Tibial nerve (tissue), 4 donors: ENCODE measurements around the gene RRAGD. TPM values are rescaled to one million over a fixed set of nuclear protein-coding genes. Genes with fewer than 3 reads are reported as not detected.

ENCODE experiments used
- DNase-seq, 2 donors: peaks; one replicate each; pipeline ENCODE4 v3.0.0-alpha.2; 2019; ENCODE audit warnings: low spot score in 2 of 2
- H3K27ac ChIP-seq, 4 donors: fragments of 200-600 bp; sonication (generic) in 3 of 4; one replicate each; pipeline ENCODE4 v1.5.1; 2017 to 2019; ENCODE audit warnings: mild to moderate bottlenecking in 1 of 4
- H3K27me3 ChIP-seq, 2 donors: fragments of 200-600 bp; sonication (generic) in 1 of 2; one replicate each; pipeline versions ENCODE4 v1.5.1 to v1.6.0; 2017 to 2019
- H3K36me3 ChIP-seq, 3 donors: fragments of 200-600 bp; sonication (generic); one replicate each; pipeline ENCODE4 v1.5.1; 2018 to 2019
- H3K4me1 ChIP-seq, 4 donors: fragments of 200-600 bp; sonication (generic) in 3 of 4; one replicate each; pipeline ENCODE4 v1.5.1; 2017 to 2019
- H3K4me3 ChIP-seq, 4 donors: fragments of 200-600 bp; sonication (generic) in 3 of 4; one replicate each; pipeline ENCODE4 v1.5.1; 2017 to 2019; ENCODE audit warnings: mild to moderate bottlenecking in 1 of 4, moderate library complexity in 1 of 4
- H3K9me3 ChIP-seq, 4 donors: fragments of 200-600 bp; sonication (generic) in 3 of 4; one replicate each; pipeline ENCODE4 v1.5.1; 2017 to 2019
- EP300 ChIP-seq, 2 donors: sonication (generic); formaldehyde crosslinking; IDR thresholded peaks; one replicate each; pipeline ENCODE4 v1.6.1; 2017; ENCODE audit warnings: antibody characterized with exemption in 2 of 2, mild to moderate bottlenecking in 1 of 2
- POLR2A ChIP-seq, 2 donors: fragments of 450-650 bp; IDR thresholded peaks; one replicate each; pipeline ENCODE4 v1.6.1; 2017; ENCODE audit warnings: antibody characterized with exemption in 2 of 2, mild to moderate bottlenecking in 2 of 2, moderate library complexity in 2 of 2
- WGBS, 2 donors: methylation state at CpG; one replicate each; pipeline ENCODE4 v1.1.5; 2018; 5-methylcytosine and 5-hydroxymethylcytosine counted together
- total RNA-seq, 4 donors: library from RNA; depleted of rRNA; stranded (reverse); fragments of >200 nt; gene quantifications; one replicate each; pipeline ENCODE4 v1.1.0, GENCODE V29; 2016
- TF ChIP-seq, protein P1 (sequence below), 5 experiments: fragments of 200-600 bp in 3 of 5; fragments of 450-650 bp in 2 of 5; sonication (generic) in 3 of 5; IDR thresholded peaks; one replicate each; pipeline ENCODE4 v1.5.1; 2016 to 2019; ENCODE audit warnings: antibody characterized with exemption in 5 of 5, mild to moderate bottlenecking in 3 of 5, moderate library complexity in 2 of 5

Gene RRAGD
- total RNA-seq, 4 donors from 2014 or later = 10.9 to 21.3 (median 15.2) TPM

DNA sequence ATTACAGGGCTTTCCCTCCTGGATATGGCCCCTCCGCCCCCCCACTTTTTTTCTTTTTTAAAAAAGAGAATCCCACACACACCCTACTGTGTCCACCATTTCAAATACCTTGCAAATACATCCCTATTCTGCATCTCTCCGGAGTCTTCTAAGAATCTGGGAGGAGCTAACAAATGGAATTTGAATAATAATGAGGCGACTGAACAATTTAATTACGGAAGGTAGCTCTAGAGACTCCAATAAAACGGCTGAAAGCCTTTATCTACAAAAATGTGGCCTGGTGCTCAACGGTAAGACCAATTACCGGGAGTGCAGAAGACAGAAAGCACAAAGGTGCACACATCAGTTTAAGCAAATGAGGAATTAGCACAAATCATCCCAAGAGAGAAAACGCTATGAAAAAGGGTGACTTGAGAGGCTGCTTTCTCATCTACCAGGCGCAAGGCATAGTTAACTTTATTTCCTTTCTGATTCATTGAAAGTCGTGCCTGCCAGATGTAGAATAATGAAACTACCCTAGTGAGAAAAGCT, 1.8 kb downstream of the RRAGD start:
- TF ChIP-seq, protein P1, sequence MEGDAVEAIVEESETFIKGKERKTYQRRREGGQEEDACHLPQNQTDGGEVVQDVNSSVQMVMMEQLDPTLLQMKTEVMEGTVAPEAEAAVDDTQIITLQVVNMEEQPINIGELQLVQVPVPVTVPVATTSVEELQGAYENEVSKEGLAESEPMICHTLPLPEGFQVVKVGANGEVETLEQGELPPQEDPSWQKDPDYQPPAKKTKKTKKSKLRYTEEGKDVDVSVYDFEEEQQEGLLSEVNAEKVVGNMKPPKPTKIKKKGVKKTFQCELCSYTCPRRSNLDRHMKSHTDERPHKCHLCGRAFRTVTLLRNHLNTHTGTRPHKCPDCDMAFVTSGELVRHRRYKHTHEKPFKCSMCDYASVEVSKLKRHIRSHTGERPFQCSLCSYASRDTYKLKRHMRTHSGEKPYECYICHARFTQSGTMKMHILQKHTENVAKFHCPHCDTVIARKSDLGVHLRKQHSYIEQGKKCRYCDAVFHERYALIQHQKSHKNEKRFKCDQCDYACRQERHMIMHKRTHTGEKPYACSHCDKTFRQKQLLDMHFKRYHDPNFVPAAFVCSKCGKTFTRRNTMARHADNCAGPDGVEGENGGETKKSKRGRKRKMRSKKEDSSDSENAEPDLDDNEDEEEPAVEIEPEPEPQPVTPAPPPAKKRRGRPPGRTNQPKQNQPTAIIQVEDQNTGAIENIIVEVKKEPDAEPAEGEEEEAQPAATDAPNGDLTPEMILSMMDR (IDR thresholded peaks at IDR 0.05) = no peak
- TF ChIP-seq POLR2A (IDR thresholded peaks at IDR 0.05) (no peak), EP300 (IDR thresholded peaks at IDR 0.05) (no peak)
- no peaks in the 10 kb centered on the region for H3K9me3 ChIP-seq
- H3K4me3 ChIP-seq = peak overlapping the region in 1 of 4 donors; percentile 80
- H3K4me1 ChIP-seq = peaks cover 0 to 23% (median 5%) of the 10 kb centered on the region in 4 donors
- 59% methylated on average over 10 of the region's 10 CpGs for WGBS, 2 donors
- peak overlapping the region in 2 of 4 donors; percentile 17 to 88 for H3K27ac ChIP-seq
- DNase-seq = no peak
- no peaks in the 10 kb centered on the region for H3K36me3 ChIP-seq
- H3K27me3 ChIP-seq = no peaks in the 10 kb centered on the region

DNA sequence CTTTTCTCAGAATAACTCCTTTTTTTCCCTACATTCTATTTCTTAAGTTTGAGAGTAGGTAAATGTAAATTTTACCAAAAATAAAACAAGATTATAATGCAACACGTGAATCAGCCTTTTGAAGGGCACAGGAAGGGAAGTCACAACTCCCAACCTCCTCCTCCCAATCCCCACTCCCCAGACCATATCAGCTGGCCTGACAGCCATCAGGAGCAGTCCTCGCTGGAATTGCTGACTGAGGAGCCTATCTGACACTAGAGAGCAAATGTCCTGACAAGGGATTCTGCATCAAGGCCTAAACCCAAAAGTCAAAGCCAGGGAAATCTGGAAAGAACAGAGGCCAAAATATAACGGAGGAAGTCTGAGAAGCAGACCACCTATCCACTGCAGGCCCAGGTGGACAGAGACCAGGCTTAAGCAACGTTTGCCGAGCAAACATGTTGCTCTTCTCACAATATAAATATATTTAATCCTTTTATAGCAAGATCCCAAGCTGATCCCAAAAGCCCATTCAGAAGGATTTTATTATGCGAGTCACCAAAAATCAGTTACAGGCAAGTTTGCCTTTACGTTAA, 2.5 kb downstream of the RRAGD start:
- Histone ChIP-seq H3K27me3 (no peaks in the 10 kb centered on the region), H3K4me3 (no peak overlapping the region), H3K9me3 (no peaks in the 10 kb centered on the region), H3K36me3 (no peaks in the 10 kb centered on the region), H3K27ac (peak overlapping the region in 1 of 4 donors; percentile 16), H3K4me1 (peaks cover 0 to 23% (median 5%) of the 10 kb centered on the region in 4 donors)
- TF ChIP-seq POLR2A (IDR thresholded peaks at IDR 0.05) (no peak), EP300 (IDR thresholded peaks at IDR 0.05) (no peak)
- TF ChIP-seq, protein P1 (IDR thresholded peaks at IDR 0.05) = no peak
- WGBS, 2 donors = 78 to 81% methylated on average over 7 of the region's 7 CpGs
- no peak for DNase-seq

DNA sequence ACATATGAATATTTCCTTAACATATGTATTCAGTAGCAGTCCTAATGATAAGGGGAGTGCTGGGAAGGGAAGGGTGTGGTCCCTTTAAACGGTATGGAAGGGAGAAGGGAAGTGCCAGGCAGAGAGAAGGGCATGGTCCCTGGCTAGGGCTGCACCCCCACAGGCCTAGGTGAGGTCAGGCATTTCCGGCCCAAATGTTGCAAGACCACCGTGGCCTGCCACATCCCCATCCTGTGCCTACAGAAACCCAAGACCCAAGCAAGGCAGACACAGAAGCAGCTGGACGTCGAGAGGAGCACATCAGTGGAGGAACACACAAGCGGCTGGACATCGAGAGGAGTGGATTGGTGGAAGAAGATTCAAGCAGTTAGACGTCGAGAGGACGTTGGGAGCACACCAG, 5.9 kb downstream of the RRAGD start:
- DNase-seq = no peak
- H3K27me3 ChIP-seq = no peaks in the 10 kb centered on the region
- no peak overlapping the region for H3K27ac ChIP-seq
- peaks cover 0 to 12% (median 0%) of the 10 kb centered on the region in 4 donors for H3K4me1 ChIP-seq
- H3K4me3 ChIP-seq = no peak overlapping the region
- H3K36me3 ChIP-seq = no peaks in the 10 kb centered on the region
- WGBS, 2 donors = 58 to 59% methylated on average over 10 of the region's 10 CpGs
- H3K9me3 ChIP-seq = no peaks in the 10 kb centered on the region
- TF ChIP-seq EP300 (IDR thresholded peaks at IDR 0.05) = no peak
- TF ChIP-seq POLR2A (IDR thresholded peaks at IDR 0.05) = no peak
- TF ChIP-seq, protein P1 (IDR thresholded peaks at IDR 0.05) = no peak

DNA sequence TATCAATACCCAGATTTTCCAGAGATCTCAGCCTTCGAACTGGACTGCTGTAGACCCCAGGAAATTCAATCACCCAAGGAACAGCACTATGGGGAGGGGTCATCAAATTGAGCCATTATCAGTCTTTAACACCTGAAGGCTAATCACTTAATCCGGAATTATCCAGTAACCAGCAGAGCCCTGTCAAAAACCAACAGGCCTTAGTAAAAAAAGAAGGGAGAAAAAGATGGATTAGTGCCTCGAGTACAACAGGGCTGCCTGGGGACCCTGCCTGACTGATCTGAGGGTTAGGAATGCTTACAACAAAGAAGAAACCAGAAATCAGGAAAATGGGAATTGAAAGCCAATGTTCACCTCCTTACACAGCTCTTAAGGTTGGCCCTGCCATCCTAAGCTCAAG, 7.6 kb downstream of the RRAGD start:
- no peak for TF ChIP-seq EP300 (IDR thresholded peaks at IDR 0.05)
- 76 to 81% methylated on average over 3 of the region's 3 CpGs for WGBS, 2 donors
- H3K4me3 ChIP-seq = no peak overlapping the region
- DNase-seq = no peak
- H3K27ac ChIP-seq = no peak overlapping the region
- no peaks in the 10 kb centered on the region for H3K27me3 ChIP-seq
- H3K9me3 ChIP-seq = no peaks in the 10 kb centered on the region
- H3K4me1 ChIP-seq = no peaks in the 10 kb centered on the region
- no peaks in the 10 kb centered on the region for H3K36me3 ChIP-seq

DNA sequence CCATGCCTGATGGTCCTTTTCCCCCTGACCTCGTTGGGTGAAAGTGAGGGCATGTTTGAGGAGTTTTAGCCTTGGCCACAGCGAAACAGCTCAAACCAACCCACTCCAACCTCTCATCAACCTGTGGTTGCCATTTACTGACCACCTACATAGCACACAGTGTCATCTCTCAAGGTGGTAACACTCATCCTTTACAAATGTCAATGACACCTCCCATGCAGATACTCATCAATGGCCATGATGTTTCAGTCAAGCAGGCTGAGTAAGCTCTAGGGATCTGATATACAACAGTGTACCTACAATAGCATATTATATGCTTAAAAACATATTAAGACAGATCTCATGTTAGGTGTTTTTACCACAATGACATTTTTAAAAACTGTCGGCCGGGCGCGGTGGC, 9.3 kb downstream of the RRAGD start:
- 89 to 93% methylated on average over 6 of the region's 6 CpGs for WGBS, 2 donors
- H3K27me3 ChIP-seq = no peaks in the 10 kb centered on the region
- no peaks in the 10 kb centered on the region for H3K36me3 ChIP-seq
- no peaks in the 10 kb centered on the region for H3K4me1 ChIP-seq
- H3K4me3 ChIP-seq = no peak overlapping the region
- no peak overlapping the region for H3K27ac ChIP-seq
- TF ChIP-seq POLR2A (IDR thresholded peaks at IDR 0.05) = no peak
- TF ChIP-seq, protein P1 (IDR thresholded peaks at IDR 0.05) = no peak
- TF ChIP-seq EP300 (IDR thresholded peaks at IDR 0.05) = no peak
- H3K9me3 ChIP-seq = no peaks in the 10 kb centered on the region
- no peak for DNase-seq
